GM23338 (cell line): Measurements from ENCODE around the gene PRKCH.

Source experiments
- CTCF ChIP-seq, 2 experiments: fragments of 200-600 bp in 1 of 2; sonication (generic) in 1 of 2; conservative IDR thresholded peaks; 2 replicates each; pipeline versions ENCODE4 v1.5.1 to v1.6.1; 2016 to 2017; ENCODE audit warnings: antibody characterized with exemption in 2 of 2, low read depth in 2 of 2, mild to moderate bottlenecking in 2 of 2, moderate library complexity in 1 of 2
- EZH2 ChIP-seq: fragments of 200-600 bp; sonication (generic); IDR thresholded peaks from one replicate; pipeline ENCODE4 v1.8.0; 2017; ENCODE audit warnings: antibody characterized with exemption, mild to moderate bottlenecking, low read depth; ENCODE audit not compliant: unreplicated experiment
- POLR2AphosphoS5 ChIP-seq: IDR thresholded peaks from 2 replicates; pipeline ENCODE4 v1.6.1; 2016; ENCODE audit warnings: antibody characterized with exemption, low read depth

GRCh38 chr14:61330511-61330910 is 9.1 kb downstream of the PRKCH start:
- no peak for TF ChIP-seq CTCF (conservative IDR thresholded peaks at IDR 0.05; ENCODE audit: low read depth in 2 of 2)
- no peak for TF ChIP-seq EZH2
- TF ChIP-seq POLR2AphosphoS5 = no peak
